IMR-90 (cell line): ENCODE results near the gene ADGRF3. TPM values are rescaled to one million over a fixed set of nuclear protein-coding genes. Genes with fewer than 3 reads are reported as not detected.

Experiments used
- ATAC-seq: fragments of 200-7000 bp; cut with Tn5 transposase; 2 replicates; pipeline ENCODE4 v1.9.1; 2020; ENCODE audit warnings: low read depth, mild to moderate bottlenecking, moderate library complexity
- BruUV-seq: library from RNA; stranded (reverse); fragments of 400-500 nt; replicated peaks from 2 replicates; lab custom pipeline; 2021; lab: Mats Ljungman, UMichigan
- CTCF ChIA-PET: fragments of 300-600 bp; formaldehyde crosslinking; extraction: SDS; loops from one replicate; lab custom pipeline; 2021; ENCODE audit warnings: antibody characterized with exemption; lab: Yijun Ruan, JAX
- POLR2A ChIA-PET: fragments of 300-600 bp; sonication (Branson Sonifier 250); formaldehyde crosslinking; loops from one replicate; lab custom pipeline; 2022; ENCODE audit warnings: antibody characterized with exemption; ENCODE audit not compliant: unreplicated experiment; lab: Charles Lee
- DNase-seq: peaks from one replicate; pipeline ENCODE4 v3.0.0; 2013
- H2AFZ ChIP-seq: replicated peaks from 2 replicates; pipeline ENCODE3; 2013; ENCODE audit warnings: low read length, mild to moderate bottlenecking; ENCODE audit not compliant: poor library complexity
- H2AK5ac ChIP-seq: 2 replicates; pipeline ENCODE4 v1.6.1; 2013; ENCODE audit warnings: low read depth, low read length, inconsistent platforms
- H2AK9ac ChIP-seq: replicated peaks from 2 replicates; pipeline ENCODE3; 2013; ENCODE audit warnings: mild to moderate bottlenecking, low read depth, low read length, moderate library complexity; ENCODE audit not compliant: poor library complexity
- H2BK120ac ChIP-seq: 2 replicates; pipeline ENCODE4 v1.6.1; 2013; ENCODE audit warnings: low read depth, low read length, inconsistent platforms
- H2BK15ac ChIP-seq: 3 replicates; pipeline ENCODE4 v1.6.1; 2013; ENCODE audit warnings: low read depth, low read length, inconsistent platforms
- H2BK20ac ChIP-seq: 2 replicates; pipeline ENCODE4 v1.6.1; 2013; ENCODE audit warnings: low read depth, mild to moderate bottlenecking, inconsistent platforms, low read length, moderate library complexity
- H2BK5ac ChIP-seq: 2 replicates; pipeline ENCODE4 v1.6.1; 2013; ENCODE audit warnings: mild to moderate bottlenecking, low read depth, low read length, inconsistent platforms; ENCODE audit not compliant: poor library complexity, severe bottlenecking
- H3K14ac ChIP-seq: replicated peaks from 2 replicates; pipeline ENCODE4 v1.6.1; 2013; ENCODE audit warnings: low read depth, low read length, inconsistent platforms
- H3K18ac ChIP-seq: 2 replicates; pipeline ENCODE4 v1.6.1; 2013; ENCODE audit warnings: low read depth, low read length, control low read depth
- H3K23ac ChIP-seq: 2 replicates; pipeline ENCODE4 v1.6.1; 2013; ENCODE audit warnings: low read depth, low read length, inconsistent platforms
- H3K27ac ChIP-seq: 2 replicates; pipeline ENCODE4 v1.5.1; 2013; ENCODE audit warnings: mild to moderate bottlenecking, control low read depth, low read length; ENCODE audit not compliant: insufficient read depth
- H3K27me3 ChIP-seq: 2 replicates; pipeline ENCODE4 v1.6.1; 2013; ENCODE audit warnings: low read length; ENCODE audit not compliant: control insufficient read depth, insufficient read depth
- H3K36me3 ChIP-seq: 2 replicates; pipeline ENCODE4 v1.6.1; 2013; ENCODE audit warnings: low read length, mixed read lengths; ENCODE audit not compliant: control insufficient read depth, insufficient read depth
- H3K4ac ChIP-seq: 2 replicates; pipeline ENCODE4 v1.6.1; 2013; ENCODE audit warnings: low read depth, low read length, inconsistent platforms
- H3K4me1 ChIP-seq: 2 replicates; pipeline ENCODE4 v1.6.1; 2013; ENCODE audit warnings: low read length, mixed read lengths; ENCODE audit not compliant: control insufficient read depth, insufficient read depth
- H3K4me2 ChIP-seq: 2 replicates; pipeline ENCODE4 v1.6.1; 2013; ENCODE audit warnings: low read depth, mild to moderate bottlenecking, control low read depth, low read length, moderate library complexity
- H3K4me3 ChIP-seq: 2 replicates; pipeline ENCODE4 v1.5.1; 2013; ENCODE audit warnings: low read depth, mild to moderate bottlenecking, control low read depth, low read length, moderate library complexity; ENCODE audit not compliant: insufficient read depth
- H3K56ac ChIP-seq: 2 replicates; pipeline ENCODE4 v1.6.1; 2013; ENCODE audit warnings: low read length, inconsistent platforms; ENCODE audit not compliant: insufficient read depth; ENCODE audit errors: extremely low read depth
- H3K79me1 ChIP-seq, 2 experiments: 2 replicates each; pipeline ENCODE4 v1.6.1; 2013; ENCODE audit warnings: low read length in 2 of 2, inconsistent platforms in 1 of 2, low read depth in 1 of 2
- H3K9ac ChIP-seq: 2 replicates; pipeline ENCODE4 v1.6.1; 2013; ENCODE audit warnings: low read depth, low read length, control low read depth
- H3K9me1 ChIP-seq: 2 replicates; pipeline ENCODE4 v1.6.1; 2013; ENCODE audit warnings: low read length, inconsistent platforms; ENCODE audit not compliant: insufficient read depth
- H3K9me3 ChIP-seq: 2 replicates; pipeline ENCODE4 v1.6.1; 2013; ENCODE audit warnings: low read length; ENCODE audit not compliant: control insufficient read depth, insufficient read depth
- H4K20me1 ChIP-seq: 2 replicates; pipeline ENCODE4 v1.6.1; 2013; ENCODE audit warnings: low read length, inconsistent platforms; ENCODE audit not compliant: insufficient read depth
- H4K5ac ChIP-seq: 2 replicates; pipeline ENCODE4 v1.6.1; 2013; ENCODE audit warnings: mild to moderate bottlenecking, low read depth, low read length, control low read depth
- H4K8ac ChIP-seq, 2 experiments: 2 replicates each; pipeline ENCODE4 v1.6.1; 2013; ENCODE audit warnings: low read depth in 2 of 2, low read length in 2 of 2, control low read depth in 1 of 2, inconsistent platforms in 1 of 2
- H4K91ac ChIP-seq: 2 replicates; pipeline ENCODE4 v1.6.1; 2013; ENCODE audit warnings: low read depth, low read length, inconsistent platforms; ENCODE audit not compliant: insufficient read depth
- BHLHE40 ChIP-seq: fragments of 150-350 bp; IDR thresholded peaks from 2 replicates; pipeline ENCODE4 v1.6.1; 2016; ENCODE audit warnings: mild to moderate bottlenecking, low read depth, low read length
- CEBPB ChIP-seq: IDR thresholded peaks from 2 replicates; pipeline ENCODE4 v1.6.1; 2012; ENCODE audit warnings: low read depth, low read length, improper control_type of control experiment
- CHD1 ChIP-seq: IDR thresholded peaks from 2 replicates; pipeline ENCODE4 v1.6.1; 2012; ENCODE audit warnings: low read depth, low read length, improper control_type of control experiment
- FOS ChIP-seq: fragments of 150-350 bp; IDR thresholded peaks from 2 replicates; pipeline ENCODE4 v1.6.1; 2016; ENCODE audit warnings: low read depth, low read length
- MAFK ChIP-seq: IDR thresholded peaks from 2 replicates; pipeline ENCODE4 v1.6.1; 2012; ENCODE audit warnings: low read depth, low read length, improper control_type of control experiment
- POLR2A ChIP-seq: IDR thresholded peaks from 2 replicates; pipeline ENCODE4 v1.6.1; 2012; ENCODE audit warnings: mild to moderate bottlenecking, low read depth, low read length
- RFX5 ChIP-seq: IDR thresholded peaks from 2 replicates; pipeline ENCODE4 v1.8.0; 2012; ENCODE audit warnings: low read depth, mild to moderate bottlenecking, low read length, moderate library complexity
- USF2 ChIP-seq: fragments of 150-350 bp; IDR thresholded peaks from 2 replicates; pipeline ENCODE4 v1.6.1; 2017; ENCODE audit warnings: mild to moderate bottlenecking, antibody characterized with exemption, low read length, low read depth
- WGBS, 2 experiments: methylation state at CpG; one replicate each; pipeline versions ENCODE4 v1.1.5 to v1.1.7; 2013; ENCODE audit warnings: missing lambda C conversion rate in 2 of 2; ENCODE audit not compliant: insufficient read length in 1 of 2; ENCODE audit errors: extremely low coverage in 2 of 2; 5-methylcytosine and 5-hydroxymethylcytosine counted together
- dilution Hi-C: fragments of 300-500 bp; cut with HindIII; formaldehyde crosslinking; loops from one replicate; pipeline ENCODE4 v1.14.3; 2018; ENCODE audit warnings: low sequenced_read_pairs; ENCODE audit not compliant: unreplicated experiment
- in situ Hi-C: fragments of 300-500 bp; cut with MboI; formaldehyde crosslinking; loops from 3 replicates; pipeline ENCODE4 v1.14.3; 2019; ENCODE audit warnings: low sequenced_read_pairs, inconsistent platforms, mixed read lengths
- intact Hi-C: fragments of 100-400 bp; cut with micrococcal nuclease; formaldehyde crosslinking; loops from 2 replicates; pipeline ENCODE4 v1.10.0; 2022
- polyA plus RNA-seq, 3 experiments: library from polyadenylated mRNA; depleted of rRNA; stranded (reverse); fragments of >200 nt; gene quantifications; 2 replicates each; pipeline ENCODE4 v1.2.3, GENCODE V29; 2012; ENCODE audit warnings: low replicate concordance in 1 of 3
- total RNA-seq: library from RNA; depleted of rRNA; stranded (reverse); fragments of >200 nt; gene quantifications from 2 replicates; pipeline ENCODE4 v1.2.3, GENCODE V29; 2012
- TF ChIP-seq, protein P1 (sequence below): conservative IDR thresholded peaks from 2 replicates; pipeline ENCODE4 v1.5.1; 2012; ENCODE audit warnings: mild to moderate bottlenecking, low read depth, low read length, improper control_type of control experiment

The ADGRF3 gene
- total and polyA plus RNA-seq, 2 of the 4 experiments (the other 2 are of a cell fraction) = 0.15 TPM; not detected in 1

- Histone ChIP-seq H3K18ac (no peak overlapping the region), H3K9me3 (no peaks in the 10 kb centered on the region), H3K27ac (no peak overlapping the region), H2BK20ac (no peak overlapping the region), H3K79me1 (no peaks in the 10 kb centered on the region), H3K9ac (no peak overlapping the region), H3K4ac (no peak overlapping the region), H3K14ac (no peak overlapping the region), H2BK15ac (no peak overlapping the region), H3K4me3 (no peak overlapping the region), H3K36me3 (no peaks in the 10 kb centered on the region), H4K8ac (no peak overlapping the region), H2BK5ac (no peak overlapping the region), H2AK5ac (no peak overlapping the region), H4K5ac (no peak overlapping the region), H3K4me1 (no peaks in the 10 kb centered on the region), H3K23ac (no peak overlapping the region), H3K56ac (no peak overlapping the region), H2AFZ (no peak overlapping the region), H2AK9ac (no peak overlapping the region), H4K91ac (no peak overlapping the region), H3K27me3 (peaks cover 11% of the 10 kb centered on the region), H4K20me1 (no peaks in the 10 kb centered on the region), H2BK120ac (no peak overlapping the region), H3K4me2 (no peak overlapping the region), H3K9me1 (no peaks in the 10 kb centered on the region)
- ChIA-PET POLR2A (no interaction called here), CTCF (no interaction called here)
- in situ Hi-C loops = loop anchor here (25.0 kb wide), 1 partner anchor 374 kb away; no protein-coding TSS in a partner anchor
- intact Hi-C loops = no loop called here
- dilution Hi-C loops = no loop called here
- no CpG with 5 or more reads among the region's 2 CpGs for WGBS, 2 experiments
- no TSS peak for BruUV-seq
- ATAC-seq = no peak
- TF ChIP-seq USF2 (no peak), CHD1 (no peak), CEBPB (no peak), POLR2A (no peak), BHLHE40 (no peak), FOS (no peak), RFX5 (no peak), MAFK (no peak)
- TF ChIP-seq, protein P1, sequence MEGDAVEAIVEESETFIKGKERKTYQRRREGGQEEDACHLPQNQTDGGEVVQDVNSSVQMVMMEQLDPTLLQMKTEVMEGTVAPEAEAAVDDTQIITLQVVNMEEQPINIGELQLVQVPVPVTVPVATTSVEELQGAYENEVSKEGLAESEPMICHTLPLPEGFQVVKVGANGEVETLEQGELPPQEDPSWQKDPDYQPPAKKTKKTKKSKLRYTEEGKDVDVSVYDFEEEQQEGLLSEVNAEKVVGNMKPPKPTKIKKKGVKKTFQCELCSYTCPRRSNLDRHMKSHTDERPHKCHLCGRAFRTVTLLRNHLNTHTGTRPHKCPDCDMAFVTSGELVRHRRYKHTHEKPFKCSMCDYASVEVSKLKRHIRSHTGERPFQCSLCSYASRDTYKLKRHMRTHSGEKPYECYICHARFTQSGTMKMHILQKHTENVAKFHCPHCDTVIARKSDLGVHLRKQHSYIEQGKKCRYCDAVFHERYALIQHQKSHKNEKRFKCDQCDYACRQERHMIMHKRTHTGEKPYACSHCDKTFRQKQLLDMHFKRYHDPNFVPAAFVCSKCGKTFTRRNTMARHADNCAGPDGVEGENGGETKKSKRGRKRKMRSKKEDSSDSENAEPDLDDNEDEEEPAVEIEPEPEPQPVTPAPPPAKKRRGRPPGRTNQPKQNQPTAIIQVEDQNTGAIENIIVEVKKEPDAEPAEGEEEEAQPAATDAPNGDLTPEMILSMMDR = no peak
- no peak for DNase-seq
Observed at GRCh38 chr2:26336719-26337118, 9.9 kb downstream of the ADGRF3 start.
